Measurements from ENCODE around the gene DPCD.

GRCh38 chr10:101601541-101601940 lies 13.4 kb downstream of the DPCD start:
- no peak for TF ChIP-seq CTCF (IDR thresholded peaks at IDR 0.05; ENCODE audit: poor library complexity, severe bottlenecking)
- no peak for TF ChIP-seq SMC3 (conservative IDR thresholded peaks at IDR 0.05; ENCODE audit: poor library complexity)
- TF ChIP-seq POLR2AphosphoS5 (IDR thresholded peaks at IDR 0.05) = no peak
- no peak for TF ChIP-seq TAF1 (IDR thresholded peaks at IDR 0.05; ENCODE audit: low read depth)
- no peak for TF ChIP-seq RAD21 (conservative IDR thresholded peaks at IDR 0.05)

Measured in neural cell (in vitro differentiated cells).